GM19043 (cell line): ENCODE measurements around the gene GPC5.
"Not testable (repeated sequence)": the region's sequence is repeated elsewhere in the genome, so short reads cannot be mapped to it uniquely, and the experiment has no call there.

Experiments
- ATAC-seq: cut with Tn5 transposase; IDR thresholded peaks from one replicate; pipeline ENCODE4 v1.9.1; 2021; ENCODE audit warnings: low read depth; ENCODE audit not compliant: unreplicated experiment

Gene GPC5

DNA sequence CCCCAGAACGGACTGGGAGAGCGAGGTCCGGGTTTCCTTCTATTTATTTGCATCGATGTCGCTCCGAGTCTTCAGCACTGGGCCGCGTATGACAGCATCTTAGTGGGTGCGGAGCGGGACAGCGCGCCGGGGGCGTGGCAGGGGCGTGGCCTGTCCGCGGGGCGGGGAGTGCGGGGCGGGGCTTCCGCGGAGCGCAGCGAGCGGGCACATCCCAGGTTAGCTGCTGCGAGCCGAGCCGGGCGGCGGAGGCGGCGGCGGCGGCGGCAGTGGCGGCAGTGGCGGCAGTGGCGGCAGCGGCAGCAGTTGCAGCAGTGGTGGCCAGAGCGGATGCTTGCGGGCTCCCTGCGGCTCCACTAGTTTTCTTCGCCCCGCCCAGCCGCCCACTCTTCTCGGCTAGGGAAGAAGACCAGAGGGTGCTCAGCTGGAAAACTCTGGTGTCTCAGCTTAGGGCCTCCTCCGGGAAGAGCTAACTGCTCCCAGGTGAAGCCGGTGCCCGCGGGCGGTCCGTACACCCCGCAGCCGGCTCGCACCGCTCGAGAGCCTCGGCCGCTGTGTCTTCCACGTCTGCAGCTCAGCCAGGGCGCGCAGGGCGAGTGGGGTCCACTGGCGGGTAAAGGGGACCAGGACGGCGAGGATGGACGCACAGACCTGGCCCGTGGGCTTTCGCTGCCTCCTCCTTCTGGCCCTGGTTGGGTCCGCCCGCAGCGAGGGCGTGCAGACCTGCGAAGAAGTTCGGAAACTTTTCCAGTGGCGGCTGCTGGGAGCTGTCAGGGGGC is at the start of gene GPC5:
GPC5 (plus strand) TSS at position 209 of the 776 bp plus-strand sequence.
- peak; percentile 81 for ATAC-seq

DNA sequence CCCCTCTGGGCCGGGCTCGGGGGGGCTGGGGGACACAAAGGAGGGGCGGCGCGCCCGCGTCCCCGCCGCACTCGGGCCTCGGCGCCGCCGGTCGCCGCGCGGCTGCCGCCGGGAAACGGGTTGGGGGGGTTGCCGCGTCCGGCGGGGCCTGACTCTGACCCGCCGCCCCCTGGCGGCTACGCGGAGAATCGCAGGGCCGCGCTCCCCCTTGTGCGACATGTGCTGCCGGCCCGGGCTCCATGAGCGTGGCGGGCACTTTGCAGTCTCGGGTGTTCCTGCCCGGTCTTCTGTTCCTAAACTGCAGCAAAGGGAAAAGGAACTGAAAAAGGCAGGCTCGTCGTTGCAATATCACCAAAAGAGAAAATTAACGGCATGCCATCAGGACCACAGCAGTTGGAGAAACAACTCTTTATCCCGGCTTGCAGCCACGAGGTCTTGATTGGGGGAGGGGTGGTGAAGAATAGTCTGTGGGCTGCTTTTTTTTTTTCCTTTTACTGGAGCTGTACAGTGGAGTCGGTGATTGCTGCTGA is 49.5 kb upstream of the GPC5 start:
- ATAC-seq: peak; percentile 43

DNA sequence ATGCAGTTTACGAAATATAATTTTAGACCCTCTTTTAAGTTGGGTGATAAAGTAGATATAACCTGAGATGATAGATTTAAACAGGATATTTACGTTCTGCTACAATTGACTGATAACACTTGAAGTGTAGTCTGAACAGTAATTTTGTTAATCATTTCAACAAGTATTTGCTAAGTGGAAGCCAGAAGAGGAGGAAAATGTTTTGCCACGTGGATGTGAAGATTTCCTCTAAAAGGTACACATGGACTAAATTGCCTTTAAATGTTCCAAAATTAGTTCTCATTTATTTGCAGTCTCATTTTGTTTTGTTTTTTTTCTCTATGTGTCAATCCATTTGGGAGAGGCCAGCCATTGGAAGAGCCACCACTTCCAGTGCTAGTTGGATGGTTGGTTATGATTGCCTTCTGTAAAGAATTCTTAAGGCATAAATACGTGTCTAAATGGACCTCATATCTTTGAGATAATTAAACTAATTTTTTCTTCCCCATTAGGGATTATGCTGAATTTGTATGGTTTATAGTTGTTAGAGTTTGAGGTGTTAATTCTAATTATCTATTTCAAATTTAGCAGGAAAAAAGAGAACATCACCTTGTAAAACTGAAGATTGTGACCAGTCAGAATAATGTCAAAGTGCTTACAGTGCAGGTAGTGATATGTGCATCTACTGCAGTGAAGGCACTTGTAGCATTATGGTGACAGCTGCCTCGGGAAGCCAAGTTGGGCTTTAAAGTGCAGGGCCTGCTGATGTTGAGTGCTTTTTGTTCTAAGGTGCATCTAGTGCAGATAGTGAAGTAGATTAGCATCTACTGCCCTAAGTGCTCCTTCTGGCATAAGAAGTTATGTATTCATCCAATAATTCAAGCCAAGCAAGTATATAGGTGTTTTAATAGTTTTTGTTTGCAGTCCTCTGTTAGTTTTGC is 48.2 kb upstream of the GPC5 start:
- no peak for ATAC-seq

DNA sequence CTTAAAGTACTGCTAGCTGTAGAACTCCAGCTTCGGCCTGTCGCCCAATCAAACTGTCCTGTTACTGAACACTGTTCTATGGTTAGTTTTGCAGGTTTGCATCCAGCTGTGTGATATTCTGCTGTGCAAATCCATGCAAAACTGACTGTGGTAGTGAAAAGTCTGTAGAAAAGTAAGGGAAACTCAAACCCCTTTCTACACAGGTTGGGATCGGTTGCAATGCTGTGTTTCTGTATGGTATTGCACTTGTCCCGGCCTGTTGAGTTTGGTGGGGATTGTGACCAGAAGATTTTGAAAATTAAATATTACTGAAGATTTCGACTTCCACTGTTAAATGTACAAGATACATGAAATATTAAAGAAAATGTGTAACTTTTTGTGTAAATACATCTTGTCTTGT is 47.3 kb upstream of the GPC5 start:
- no peak for ATAC-seq

DNA sequence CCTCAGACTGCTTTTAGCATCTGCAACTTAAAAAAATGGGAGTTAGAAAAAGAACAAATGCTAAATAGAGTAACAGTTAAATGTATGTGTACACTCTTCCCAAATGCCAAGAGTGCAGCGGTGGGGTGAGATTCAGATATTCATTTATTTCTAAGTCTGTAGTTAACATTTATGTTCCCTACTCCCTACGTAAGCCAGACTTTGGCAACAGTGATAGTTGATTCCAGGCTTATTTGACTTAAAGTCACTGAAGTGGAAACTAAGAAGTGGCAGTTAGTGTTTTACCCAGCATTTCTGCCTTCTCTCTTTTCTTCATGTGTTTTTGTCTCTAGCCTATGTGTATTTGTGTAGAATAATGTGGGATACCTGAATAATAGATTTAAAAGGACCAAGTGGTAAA is 46.4 kb upstream of the GPC5 start:
- ATAC-seq: no peak

DNA sequence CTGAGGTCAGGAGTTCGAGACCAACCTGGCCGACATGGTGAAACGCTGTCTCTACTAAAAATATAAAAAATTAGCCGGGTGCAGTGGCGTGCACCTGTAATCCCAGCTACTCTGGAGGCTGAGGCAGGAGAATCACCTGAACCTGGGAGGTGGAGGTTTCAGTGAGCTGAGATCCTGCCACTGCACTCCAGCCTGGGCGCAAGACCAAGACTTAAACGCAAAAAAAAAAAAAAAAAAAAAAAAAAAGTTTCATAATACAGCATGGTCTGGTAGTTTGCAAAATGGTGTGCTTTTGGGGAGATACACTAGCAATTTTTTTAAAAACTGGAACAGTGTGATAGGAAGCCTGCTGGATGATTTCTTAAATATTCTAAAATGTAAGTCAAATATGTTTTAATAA is 45.5 kb upstream of the GPC5 start:
- ATAC-seq: not testable (repeated sequence)

DNA sequence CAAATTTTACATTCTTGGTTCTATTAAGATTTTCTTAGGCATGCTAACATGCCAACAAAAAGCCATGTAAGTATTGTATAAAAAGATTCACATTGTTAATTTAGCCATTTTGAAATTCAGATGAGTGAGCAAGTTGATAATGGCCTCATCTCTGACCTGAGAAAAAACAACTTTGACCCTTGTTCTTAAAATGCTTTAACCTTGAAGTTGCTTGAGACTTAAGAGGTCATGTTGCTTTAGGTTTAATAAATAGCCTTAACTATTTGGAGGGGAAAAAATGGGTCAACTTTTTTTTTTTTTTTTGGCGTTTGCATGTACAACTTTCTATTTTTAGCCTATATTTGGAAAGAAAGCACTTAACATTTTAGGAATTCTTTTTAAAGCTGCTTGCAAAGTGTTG is 44.9 kb upstream of the GPC5 start:
- ATAC-seq: no peak

DNA sequence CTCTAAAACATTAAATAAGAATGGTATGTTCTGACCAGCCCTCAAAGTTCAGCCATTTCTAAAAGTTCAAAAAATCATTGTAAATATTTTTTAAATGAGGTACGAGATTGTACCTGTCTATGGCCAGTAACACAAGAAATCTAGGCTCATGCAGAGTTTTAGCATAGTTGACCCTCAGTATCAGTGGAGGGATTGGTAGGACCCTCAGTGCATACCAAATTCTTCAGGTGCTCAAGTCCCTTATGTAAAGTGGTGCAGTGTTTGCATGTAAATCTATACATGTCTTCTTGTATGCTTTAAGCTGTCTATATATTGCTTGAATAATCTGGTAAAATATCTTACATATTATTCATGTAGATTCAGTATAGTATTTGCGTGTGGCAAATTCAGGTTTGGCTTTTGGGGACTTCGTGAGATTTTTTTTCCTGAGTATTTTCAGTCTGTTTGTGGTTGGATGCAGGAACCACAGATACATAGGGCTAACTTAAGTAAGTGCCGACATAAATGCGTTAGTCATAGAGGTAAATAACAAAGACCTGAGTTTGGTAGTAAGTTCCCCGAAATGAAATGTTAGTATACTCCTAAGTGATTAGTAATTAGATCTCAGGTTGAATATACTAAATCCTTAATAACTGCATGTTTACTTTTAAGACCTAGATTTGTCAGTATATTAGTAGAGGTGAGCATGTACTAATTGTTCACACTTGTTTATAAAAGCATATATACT is 43.2 kb upstream of the GPC5 start:
- ATAC-seq: no peak

DNA sequence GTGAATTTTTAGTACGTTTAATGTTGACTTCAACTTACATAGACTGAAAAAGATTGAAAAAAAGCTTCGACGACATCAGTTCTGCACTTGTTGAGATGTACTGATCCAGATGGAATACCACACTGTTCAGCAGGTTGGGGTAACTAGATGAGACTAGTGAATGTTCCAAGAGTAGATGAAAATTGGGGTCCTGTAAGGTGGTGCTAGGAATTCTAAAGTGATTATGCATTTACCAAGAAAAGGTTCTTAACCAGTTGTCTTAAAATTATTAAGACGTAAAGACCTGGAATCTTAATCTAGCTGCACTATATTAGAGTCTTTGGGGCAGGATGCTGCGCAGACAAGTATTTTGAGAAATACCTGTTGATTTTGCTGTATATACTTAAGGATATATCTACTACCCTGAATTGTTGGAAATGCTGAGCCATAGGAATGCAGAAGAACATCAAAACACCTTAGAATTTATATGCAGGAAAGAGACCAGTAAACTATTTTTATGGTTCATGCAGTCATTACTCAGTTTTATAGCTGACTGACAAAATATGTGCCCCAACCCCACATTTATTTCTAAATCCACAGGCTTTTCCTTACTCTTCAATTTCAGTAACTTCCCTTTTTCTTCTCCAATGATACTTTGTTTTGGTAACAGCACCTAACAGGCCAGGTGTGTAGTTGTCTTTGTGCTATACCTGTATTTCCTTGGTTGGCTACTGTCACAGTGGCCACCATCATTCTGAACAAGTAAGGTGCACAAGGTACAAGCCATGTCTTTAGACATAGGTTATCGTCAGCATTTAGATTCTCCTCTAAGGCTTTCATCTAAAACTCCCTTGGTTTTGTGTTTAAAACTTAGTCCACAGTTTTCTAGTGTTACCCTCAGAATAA is 42.4 kb upstream of the GPC5 start:
- no peak for ATAC-seq

DNA sequence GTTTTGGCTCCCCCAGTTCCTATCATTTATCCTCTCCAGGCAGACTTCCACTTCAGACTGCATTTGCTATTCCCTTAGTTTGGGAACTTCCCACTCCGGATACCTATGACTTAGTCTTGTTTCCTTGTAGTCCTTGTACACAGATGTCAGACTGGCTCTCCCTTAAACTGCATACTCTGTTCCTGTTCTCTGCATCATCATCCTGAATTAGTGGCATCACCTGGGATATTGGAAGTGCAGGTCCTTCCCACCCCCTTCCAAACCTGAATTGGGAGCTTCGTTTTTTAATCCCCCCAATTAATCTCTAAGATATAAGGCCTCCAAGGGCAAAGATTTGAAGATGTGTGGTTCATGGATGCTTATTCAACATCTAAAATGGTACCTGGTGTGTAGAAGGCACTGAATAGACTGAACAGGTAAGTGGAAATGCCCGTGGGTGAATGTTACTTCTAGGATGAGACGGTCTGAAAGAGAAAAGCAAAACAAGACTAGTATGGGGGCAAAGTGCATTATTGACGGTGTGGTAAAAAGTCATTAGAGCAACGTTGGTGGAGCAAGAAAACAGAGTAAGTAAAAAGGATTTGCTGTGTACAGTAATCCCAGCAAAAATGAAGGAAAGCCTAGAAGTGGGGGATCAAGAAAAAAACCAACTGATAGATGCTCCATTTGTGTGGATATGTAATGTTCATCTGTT is 41.4 kb upstream of the GPC5 start:
- ATAC-seq: no peak

DNA sequence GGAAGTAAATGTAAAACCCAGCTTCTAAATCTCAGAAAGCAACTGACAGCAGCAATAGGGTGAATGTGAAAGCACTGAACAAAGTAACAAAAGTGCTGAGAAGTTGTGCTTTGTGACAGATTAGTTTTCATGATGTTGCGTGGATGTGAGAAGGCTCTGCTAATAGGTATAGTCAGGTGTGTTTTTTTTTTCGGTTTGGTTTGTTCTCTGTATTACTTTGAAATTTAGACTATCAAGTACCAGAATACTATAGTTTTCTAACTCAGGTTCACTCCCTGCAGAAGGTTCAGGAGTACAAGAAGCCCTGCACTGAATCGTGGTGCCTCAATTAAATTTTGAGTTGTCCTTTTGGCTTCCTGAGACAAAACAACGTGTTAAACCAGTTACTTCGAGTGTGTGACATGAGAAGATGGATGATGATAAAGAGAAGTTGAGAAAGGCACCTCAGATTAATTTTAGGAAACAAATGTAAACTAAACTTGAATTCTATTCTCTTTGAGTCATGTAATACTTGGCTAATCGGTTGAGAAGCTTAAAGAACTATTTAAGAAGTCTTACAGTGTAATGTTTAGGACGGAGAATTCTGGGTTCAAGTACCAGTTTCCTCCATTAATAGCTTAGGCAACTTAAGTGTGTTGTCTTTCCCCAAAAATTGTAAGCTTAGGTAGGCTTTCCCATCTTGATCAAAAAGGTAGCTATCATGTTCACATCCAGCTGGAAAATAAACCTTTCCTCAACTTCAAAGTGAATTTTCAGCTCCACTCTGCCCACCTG is 40.6 kb upstream of the GPC5 start:
- no peak for ATAC-seq

DNA sequence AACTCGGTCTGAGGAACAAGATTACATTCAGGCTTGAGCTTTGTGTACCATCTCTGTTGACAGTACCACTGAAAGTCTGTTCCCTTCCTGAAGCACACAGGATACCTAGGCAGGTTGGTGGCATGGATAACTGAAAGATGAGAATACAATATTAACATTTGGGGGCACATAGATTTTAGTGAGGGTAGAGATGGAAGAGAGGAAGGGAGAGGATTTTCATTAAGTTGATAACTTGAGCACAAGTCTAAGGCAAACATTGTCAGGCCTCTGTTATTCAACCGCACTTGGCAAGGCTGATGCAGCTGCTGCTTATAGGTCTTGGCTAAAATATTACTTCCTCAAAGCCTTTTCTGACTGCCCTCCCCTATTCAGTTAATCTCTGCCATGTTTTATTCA is 40.0 kb upstream of the GPC5 start:
- ATAC-seq: no peak

DNA sequence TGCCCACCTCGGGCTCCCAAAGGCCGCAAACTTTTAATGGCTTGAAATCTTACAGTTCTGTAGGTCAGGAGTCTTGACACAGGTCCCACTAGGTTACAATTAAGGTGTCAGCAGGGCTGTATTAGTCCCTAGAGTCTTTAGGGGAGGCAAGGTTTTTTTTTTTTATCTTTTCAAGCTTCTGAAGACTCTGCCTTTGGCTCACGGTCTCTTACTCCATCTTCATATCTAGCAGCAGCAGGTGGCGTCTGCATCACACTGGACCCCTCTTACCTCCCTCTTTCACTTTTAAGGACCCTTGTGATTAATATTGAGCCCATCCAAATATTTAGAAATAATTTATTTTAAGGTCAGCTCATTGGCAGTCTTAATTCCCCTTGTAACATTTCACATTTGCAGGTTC is 39.3 kb upstream of the GPC5 start:
- ATAC-seq: no peak

DNA sequence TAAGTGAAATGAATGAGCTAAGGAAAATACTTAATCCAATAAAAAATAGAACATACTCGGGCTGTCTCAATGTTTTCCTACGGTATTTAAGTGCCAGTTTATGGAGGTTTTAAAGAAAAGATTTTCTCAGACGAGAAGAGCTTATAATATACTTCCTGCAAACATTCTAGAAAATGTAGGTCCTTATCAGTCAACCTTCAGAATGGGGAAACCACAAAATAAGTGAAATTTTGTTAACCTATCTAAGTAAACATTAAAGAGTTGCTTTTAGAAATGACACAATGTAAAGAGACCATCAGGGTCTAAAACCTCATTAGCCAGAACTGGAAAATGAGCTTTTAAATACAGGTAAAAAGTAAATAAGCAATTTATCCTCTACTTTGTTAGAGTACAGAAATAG is 38.8 kb upstream of the GPC5 start:
- no peak for ATAC-seq

DNA sequence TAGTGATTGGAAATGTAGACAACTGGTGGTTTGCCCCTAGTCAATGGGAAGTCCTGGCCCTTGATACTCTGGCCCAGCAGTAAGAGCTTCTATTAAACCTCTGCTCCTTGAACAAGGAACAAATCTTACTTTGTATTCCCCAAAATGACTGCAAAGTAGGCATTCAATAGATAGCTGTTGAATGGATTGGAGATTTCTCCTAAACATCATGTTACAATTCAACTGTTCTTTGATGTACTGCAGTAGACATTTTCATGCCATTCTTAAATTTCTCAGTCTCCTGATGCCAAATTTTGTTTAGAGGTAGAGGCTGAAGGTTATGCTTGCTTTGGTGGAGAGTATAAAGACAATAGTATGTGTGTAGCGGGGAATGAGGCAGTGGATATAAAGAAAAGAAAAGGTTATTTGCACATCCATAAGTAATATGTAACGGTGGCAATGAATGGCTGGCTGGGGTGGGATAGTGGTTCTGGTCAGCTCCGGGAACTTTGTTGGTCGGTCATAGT is 38.1 kb upstream of the GPC5 start:
- no peak for ATAC-seq

DNA sequence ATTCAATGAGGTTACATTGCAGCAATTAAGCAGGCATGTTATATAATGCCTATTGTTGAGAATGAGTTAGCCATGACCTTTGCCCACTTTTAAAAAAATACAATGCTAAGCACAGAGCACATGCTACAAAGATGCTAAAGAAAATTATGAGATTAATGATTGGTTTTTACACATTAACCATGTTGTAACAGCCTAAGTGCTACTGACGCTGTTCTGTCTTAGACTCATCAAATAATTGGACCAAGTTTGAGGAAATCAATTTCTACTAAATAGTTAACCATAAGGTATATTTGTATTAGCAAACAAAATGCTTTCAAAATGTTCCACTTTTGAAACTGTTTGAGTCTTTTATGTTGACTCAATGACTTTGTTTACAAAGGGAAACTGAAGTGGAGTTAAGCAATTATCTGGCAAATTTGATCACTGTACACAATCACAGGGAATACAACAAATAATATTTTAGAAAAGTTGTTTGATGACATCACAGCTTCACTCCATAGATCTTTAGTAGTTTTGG is 36.6 kb upstream of the GPC5 start:
- no peak for ATAC-seq

DNA sequence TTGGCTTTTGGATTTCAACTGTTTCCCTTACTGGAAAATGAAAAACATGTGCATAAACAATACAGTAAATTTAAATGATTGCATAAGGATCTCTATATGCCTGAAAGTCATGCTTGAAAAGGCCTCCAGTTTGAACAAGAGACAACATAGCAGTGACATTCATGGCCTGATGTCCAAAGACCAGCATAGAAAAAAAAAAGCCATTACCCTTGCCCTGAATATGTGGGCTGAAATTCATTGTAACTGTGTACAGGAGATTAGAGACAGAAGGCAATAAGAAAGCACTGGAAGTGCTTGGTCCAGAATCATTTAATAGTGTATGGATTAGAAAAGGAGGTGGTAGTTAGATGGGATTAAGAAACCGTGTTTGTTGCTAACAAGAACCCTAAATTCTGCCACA is 35.5 kb upstream of the GPC5 start:
- no peak for ATAC-seq

DNA sequence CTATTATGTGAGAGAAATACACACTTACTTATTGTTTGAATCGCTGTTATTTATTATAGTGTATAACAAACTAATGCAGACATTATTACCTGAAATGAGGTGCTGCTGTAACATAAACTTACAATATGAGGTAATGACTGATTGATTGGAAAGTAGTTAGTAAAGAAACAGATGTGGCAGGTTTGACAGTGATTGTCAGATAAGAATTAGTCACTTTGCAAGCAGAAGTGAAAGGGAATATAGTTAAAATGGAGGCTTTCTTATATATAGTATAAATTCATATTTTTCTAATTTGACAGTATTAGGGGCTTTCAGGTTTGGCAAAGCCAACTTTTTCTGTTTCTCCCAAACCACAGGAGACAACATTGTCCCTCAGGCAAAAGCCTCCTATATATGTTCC is 30.3 kb upstream of the GPC5 start:
- no peak for ATAC-seq
